ENCODE data around the gene CDC123.

GRCh38 chr10:12195603-12196506 lies at the start of gene CDC123, which contains the start of gene NUDT5:
- TF ChIP-seq POLR2A (IDR thresholded peaks at IDR 0.05; ENCODE audit: low read depth, low read length) = peak; percentile 76
- TF ChIP-seq POLR2AphosphoS5 (IDR thresholded peaks at IDR 0.05; ENCODE audit: low read depth, low read length) = peak; percentile 84

Data from GM12891 (cell line).